SK-N-MC (cell line): ENCODE measurements around the gene DTHD1.

Experiments used
- EZH2 ChIP-seq: fragments of 200-600 bp; sonication (generic); IDR thresholded peaks from one replicate; pipeline ENCODE4 v1.6.1; 2017; ENCODE audit warnings: antibody characterized with exemption
- POLR2AphosphoS5 ChIP-seq: IDR thresholded peaks from 2 replicates; pipeline ENCODE4 v1.6.1; 2012; ENCODE audit warnings: mild to moderate bottlenecking, low read depth, low read length, borderline replicate concordance

- TF ChIP-seq POLR2AphosphoS5 (no peak), EZH2 (no peak)
Measured at GRCh38 chr4:36308150-36308549, 26.7 kb downstream of the DTHD1 start.
